ENCODE results near the gene USP40.

GRCh38 chr2:233428438-233428837 is 138.1 kb downstream of the USP40 start:
- TF ChIP-seq CTCF (IDR thresholded peaks at IDR 0.05) (no peak), POLR2A (IDR thresholded peaks at IDR 0.05) (no peak)
